DOHH2 (cell line): ENCODE measurements around the gene HADHA.

Source experiments
- H3F3A ChIP-seq: fragments of 200-600 bp; sonication (generic), shearing (Covaris generic); 2 replicates; pipeline ENCODE4 v1.6.0; 2016; ENCODE audit warnings: antibody characterized with exemption, mild to moderate bottlenecking; ENCODE audit not compliant: control insufficient read depth, insufficient read depth
- H3K27ac ChIP-seq: fragments of 200-600 bp; sonication (generic); 2 replicates; pipeline ENCODE4 v1.5.1; 2014; ENCODE audit warnings: low read depth, mild to moderate bottlenecking, low read length, moderate library complexity
- H3K27me3 ChIP-seq: fragments of 200-600 bp; sonication (generic); 2 replicates; pipeline ENCODE4 v1.6.1; 2014; ENCODE audit warnings: mild to moderate bottlenecking, low read length, mixed read lengths; ENCODE audit not compliant: control insufficient read depth
- H3K36me3 ChIP-seq: fragments of 200-600 bp; sonication (generic); 2 replicates; pipeline ENCODE4 v1.6.1; 2014; ENCODE audit warnings: mild to moderate bottlenecking, low read length, moderate library complexity, mixed read lengths; ENCODE audit not compliant: control insufficient read depth
- H3K4me1 ChIP-seq: fragments of 200-600 bp; sonication (generic); 2 replicates; pipeline ENCODE4 v1.6.1; 2014; ENCODE audit warnings: mild to moderate bottlenecking, low read length, mixed read lengths; ENCODE audit not compliant: control insufficient read depth
- H3K4me2 ChIP-seq: fragments of 200-600 bp; sonication (generic); 2 replicates; pipeline ENCODE4 v1.6.0; 2014; ENCODE audit warnings: mild to moderate bottlenecking, low read length, moderate library complexity
- H3K4me3 ChIP-seq: fragments of 200-600 bp; sonication (generic); 2 replicates; pipeline ENCODE4 v1.5.1; 2014; ENCODE audit warnings: mild to moderate bottlenecking, low read length, mixed read lengths
- H3K79me2 ChIP-seq: fragments of 200-600 bp; sonication (generic); 2 replicates; pipeline ENCODE4 v1.6.1; 2014; ENCODE audit warnings: mild to moderate bottlenecking, low read length, mixed read lengths; ENCODE audit not compliant: control insufficient read depth
- H3K9me2 ChIP-seq: fragments of 200-600 bp; sonication (generic); replicated peaks from 2 replicates; pipeline ENCODE4 v1.6.1; 2014; ENCODE audit warnings: mild to moderate bottlenecking, low read length, mixed read lengths; ENCODE audit not compliant: control insufficient read depth
- H3K9me3 ChIP-seq: fragments of 200-600 bp; sonication (generic); 2 replicates; pipeline ENCODE4 v1.6.1; 2014; ENCODE audit warnings: antibody characterized with exemption, low read length, mixed read lengths; ENCODE audit not compliant: control insufficient read depth, insufficient read depth
- H4K20me1 ChIP-seq: fragments of 200-600 bp; sonication (generic); 2 replicates; pipeline ENCODE4 v1.6.0; 2014; ENCODE audit warnings: low read depth, mild to moderate bottlenecking, antibody characterized with exemption, low read length, moderate library complexity; ENCODE audit not compliant: control insufficient read depth, insufficient read depth
- EZH2phosphoT487 ChIP-seq: fragments of 200-600 bp; sonication (generic); IDR thresholded peaks from 2 replicates; pipeline ENCODE4 v1.6.1; 2017; ENCODE audit warnings: borderline replicate concordance, mild to moderate bottlenecking, antibody characterized with exemption, low read length, moderate library complexity, mixed read lengths
- TF ChIP-seq, protein P1 (sequence below): fragments of 200-600 bp; sonication (generic); IDR thresholded peaks from one replicate; pipeline ENCODE4 v1.5.1; 2014; ENCODE audit warnings: antibody characterized with exemption, mild to moderate bottlenecking, low read depth, low read length; ENCODE audit not compliant: poor library complexity, severe bottlenecking

Gene HADHA

GRCh38 chr2:26162963-26163362 is 81.5 kb downstream of the HADHA start:
- Histone ChIP-seq H3K9me3 (no peaks in the 10 kb centered on the region), H3K4me1 (no peaks in the 10 kb centered on the region), H3K4me2 (no peak overlapping the region), H4K20me1 (no peaks in the 10 kb centered on the region), H3K79me2 (no peaks in the 10 kb centered on the region), H3K9me2 (no peaks in the 10 kb centered on the region), H3K4me3 (no peak overlapping the region), H3F3A (no peaks in the 10 kb centered on the region), H3K27me3 (no peaks in the 10 kb centered on the region), H3K27ac (no peak overlapping the region), H3K36me3 (no peaks in the 10 kb centered on the region)
- TF ChIP-seq, protein P1, sequence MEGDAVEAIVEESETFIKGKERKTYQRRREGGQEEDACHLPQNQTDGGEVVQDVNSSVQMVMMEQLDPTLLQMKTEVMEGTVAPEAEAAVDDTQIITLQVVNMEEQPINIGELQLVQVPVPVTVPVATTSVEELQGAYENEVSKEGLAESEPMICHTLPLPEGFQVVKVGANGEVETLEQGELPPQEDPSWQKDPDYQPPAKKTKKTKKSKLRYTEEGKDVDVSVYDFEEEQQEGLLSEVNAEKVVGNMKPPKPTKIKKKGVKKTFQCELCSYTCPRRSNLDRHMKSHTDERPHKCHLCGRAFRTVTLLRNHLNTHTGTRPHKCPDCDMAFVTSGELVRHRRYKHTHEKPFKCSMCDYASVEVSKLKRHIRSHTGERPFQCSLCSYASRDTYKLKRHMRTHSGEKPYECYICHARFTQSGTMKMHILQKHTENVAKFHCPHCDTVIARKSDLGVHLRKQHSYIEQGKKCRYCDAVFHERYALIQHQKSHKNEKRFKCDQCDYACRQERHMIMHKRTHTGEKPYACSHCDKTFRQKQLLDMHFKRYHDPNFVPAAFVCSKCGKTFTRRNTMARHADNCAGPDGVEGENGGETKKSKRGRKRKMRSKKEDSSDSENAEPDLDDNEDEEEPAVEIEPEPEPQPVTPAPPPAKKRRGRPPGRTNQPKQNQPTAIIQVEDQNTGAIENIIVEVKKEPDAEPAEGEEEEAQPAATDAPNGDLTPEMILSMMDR, result no peak
- no peak for TF ChIP-seq EZH2phosphoT487

DNA sequence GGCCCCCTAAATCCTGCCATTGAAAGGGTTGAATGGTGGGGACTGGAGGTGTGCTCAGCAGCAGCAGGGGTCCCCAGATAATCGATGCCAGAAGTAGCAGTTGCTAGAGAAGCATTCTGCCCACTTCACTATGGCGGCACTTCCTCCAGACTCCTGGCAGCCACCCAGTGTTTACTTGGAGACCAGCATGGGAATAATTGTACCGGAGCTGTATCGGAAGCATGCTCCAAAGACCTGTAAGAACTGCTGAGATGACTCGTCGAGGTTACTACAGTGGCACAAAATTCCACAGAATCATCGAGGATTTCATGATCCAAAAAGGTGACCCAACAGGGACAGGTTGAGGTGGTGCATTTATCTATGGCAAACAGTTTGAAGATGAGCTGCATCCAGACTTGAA is 82.5 kb downstream of the HADHA start:
- Histone ChIP-seq H3K79me2 (no peaks in the 10 kb centered on the region), H3K36me3 (no peaks in the 10 kb centered on the region), H3K4me3 (no peak overlapping the region), H4K20me1 (no peaks in the 10 kb centered on the region), H3K9me2 (no peaks in the 10 kb centered on the region), H3K4me2 (no peak overlapping the region), H3F3A (no peaks in the 10 kb centered on the region), H3K9me3 (no peaks in the 10 kb centered on the region), H3K27me3 (no peaks in the 10 kb centered on the region), H3K4me1 (no peaks in the 10 kb centered on the region), H3K27ac (no peak overlapping the region)
- TF ChIP-seq, protein P1, result no peak
- TF ChIP-seq EZH2phosphoT487, result no peak

GRCh38 chr2:26157580-26157979 is 86.9 kb downstream of the HADHA start:
- no peaks in the 10 kb centered on the region for H3K79me2 ChIP-seq
- no peaks in the 10 kb centered on the region for H4K20me1 ChIP-seq
- H3K4me1 ChIP-seq, result no peaks in the 10 kb centered on the region
- H3F3A ChIP-seq, result no peaks in the 10 kb centered on the region
- H3K36me3 ChIP-seq, result no peaks in the 10 kb centered on the region
- H3K4me3 ChIP-seq, result no peak overlapping the region
- no peaks in the 10 kb centered on the region for H3K27me3 ChIP-seq
- TF ChIP-seq, protein P1, result no peak
- no peak for TF ChIP-seq EZH2phosphoT487
- no peaks in the 10 kb centered on the region for H3K9me3 ChIP-seq
- H3K4me2 ChIP-seq, result no peak overlapping the region
- no peaks in the 10 kb centered on the region for H3K9me2 ChIP-seq
- no peak overlapping the region for H3K27ac ChIP-seq

GRCh38 chr2:26150243-26150642 is 94.2 kb downstream of the HADHA start:
- TF ChIP-seq, protein P1, result no peak
- TF ChIP-seq EZH2phosphoT487, result no peak
- no peaks in the 10 kb centered on the region for H3F3A ChIP-seq
- no peak overlapping the region for H3K27ac ChIP-seq
- no peaks in the 10 kb centered on the region for H3K36me3 ChIP-seq
- no peaks in the 10 kb centered on the region for H3K79me2 ChIP-seq
- H3K4me3 ChIP-seq, result no peak overlapping the region
- peaks cover 5% of the 10 kb centered on the region; the same call in 1 of the 2 replicates for H3K27me3 ChIP-seq
- H3K9me3 ChIP-seq, result no peaks in the 10 kb centered on the region
- no peaks in the 10 kb centered on the region for H3K9me2 ChIP-seq
- no peak overlapping the region for H3K4me2 ChIP-seq
- H4K20me1 ChIP-seq, result no peaks in the 10 kb centered on the region
- H3K4me1 ChIP-seq, result no peaks in the 10 kb centered on the region
